ENCODE data around the gene SBSN.

DNA sequence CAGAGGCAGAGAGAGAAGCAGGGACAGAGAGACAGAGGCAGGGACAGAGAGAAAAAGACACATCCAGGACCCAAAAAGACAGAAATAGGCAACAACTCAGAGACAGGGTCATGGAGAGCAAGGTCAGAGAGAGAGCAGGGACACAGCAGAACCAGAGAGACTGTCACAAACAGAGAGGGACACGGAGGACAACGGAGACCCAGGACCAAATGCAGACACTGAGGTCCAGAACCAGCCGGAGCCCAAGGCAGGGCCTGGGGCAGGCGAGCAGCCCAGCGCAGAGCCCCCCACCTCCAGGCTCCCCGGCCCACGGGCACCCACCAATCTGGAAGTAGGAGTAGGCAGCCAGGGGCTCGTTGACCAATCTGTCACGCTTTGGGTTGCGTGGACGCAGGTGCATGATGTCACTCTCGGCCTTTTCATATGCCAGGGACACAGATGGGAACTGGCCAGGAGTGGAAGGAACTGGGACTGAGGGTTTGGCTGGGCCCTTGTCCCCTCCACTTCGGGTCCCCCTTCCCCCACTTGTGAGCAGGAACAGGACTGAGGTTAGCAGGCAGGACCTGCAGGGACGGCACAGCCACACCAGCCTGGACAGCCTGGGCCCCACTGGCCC lies 25.4 kb upstream of the SBSN start:
- TF ChIP-seq, protein P1, sequence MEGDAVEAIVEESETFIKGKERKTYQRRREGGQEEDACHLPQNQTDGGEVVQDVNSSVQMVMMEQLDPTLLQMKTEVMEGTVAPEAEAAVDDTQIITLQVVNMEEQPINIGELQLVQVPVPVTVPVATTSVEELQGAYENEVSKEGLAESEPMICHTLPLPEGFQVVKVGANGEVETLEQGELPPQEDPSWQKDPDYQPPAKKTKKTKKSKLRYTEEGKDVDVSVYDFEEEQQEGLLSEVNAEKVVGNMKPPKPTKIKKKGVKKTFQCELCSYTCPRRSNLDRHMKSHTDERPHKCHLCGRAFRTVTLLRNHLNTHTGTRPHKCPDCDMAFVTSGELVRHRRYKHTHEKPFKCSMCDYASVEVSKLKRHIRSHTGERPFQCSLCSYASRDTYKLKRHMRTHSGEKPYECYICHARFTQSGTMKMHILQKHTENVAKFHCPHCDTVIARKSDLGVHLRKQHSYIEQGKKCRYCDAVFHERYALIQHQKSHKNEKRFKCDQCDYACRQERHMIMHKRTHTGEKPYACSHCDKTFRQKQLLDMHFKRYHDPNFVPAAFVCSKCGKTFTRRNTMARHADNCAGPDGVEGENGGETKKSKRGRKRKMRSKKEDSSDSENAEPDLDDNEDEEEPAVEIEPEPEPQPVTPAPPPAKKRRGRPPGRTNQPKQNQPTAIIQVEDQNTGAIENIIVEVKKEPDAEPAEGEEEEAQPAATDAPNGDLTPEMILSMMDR (IDR thresholded peaks at IDR 0.05), result no peak
- no peak for TF ChIP-seq POLR2A (IDR thresholded peaks at IDR 0.05)
